AG04449 (cell line): ENCODE results near the gene RFC2.
A peak's percentile ranks its signal among the peaks of the same experiment; 100 is the strongest.

Source experiments
- CTCF ChIA-PET: fragments of 350-600 bp; formaldehyde crosslinking; extraction: SDS; loops from one replicate; lab custom pipeline; 2021; ENCODE audit warnings: antibody characterized with exemption; lab: Yijun Ruan, JAX
- POLR2A ChIA-PET: fragments of 400-600, 350-600 bp; formaldehyde crosslinking; extraction: SDS; loops from one replicate; lab custom pipeline; 2020; ENCODE audit warnings: antibody characterized with exemption, inconsistent platforms; lab: Yijun Ruan, JAX
- DNase-seq: peaks from one replicate; pipeline ENCODE4 v3.0.0-alpha.2; 2010; ENCODE audit warnings: low read depth, low spot score
- H3K4me3 ChIP-seq: 2 replicates; pipeline ENCODE4 v1.5.1; 2011; ENCODE audit warnings: low read depth, mild to moderate bottlenecking, control low read depth, low read length
- TF ChIP-seq, protein P1 (sequence below): IDR thresholded peaks from one replicate; pipeline ENCODE4 v1.5.1; 2011; ENCODE audit warnings: mild to moderate bottlenecking, moderate library complexity, low read length, control low read depth, inconsistent platforms; ENCODE audit not compliant: insufficient read depth; ENCODE audit errors: missing control alignments

Gene RFC2

DNA sequence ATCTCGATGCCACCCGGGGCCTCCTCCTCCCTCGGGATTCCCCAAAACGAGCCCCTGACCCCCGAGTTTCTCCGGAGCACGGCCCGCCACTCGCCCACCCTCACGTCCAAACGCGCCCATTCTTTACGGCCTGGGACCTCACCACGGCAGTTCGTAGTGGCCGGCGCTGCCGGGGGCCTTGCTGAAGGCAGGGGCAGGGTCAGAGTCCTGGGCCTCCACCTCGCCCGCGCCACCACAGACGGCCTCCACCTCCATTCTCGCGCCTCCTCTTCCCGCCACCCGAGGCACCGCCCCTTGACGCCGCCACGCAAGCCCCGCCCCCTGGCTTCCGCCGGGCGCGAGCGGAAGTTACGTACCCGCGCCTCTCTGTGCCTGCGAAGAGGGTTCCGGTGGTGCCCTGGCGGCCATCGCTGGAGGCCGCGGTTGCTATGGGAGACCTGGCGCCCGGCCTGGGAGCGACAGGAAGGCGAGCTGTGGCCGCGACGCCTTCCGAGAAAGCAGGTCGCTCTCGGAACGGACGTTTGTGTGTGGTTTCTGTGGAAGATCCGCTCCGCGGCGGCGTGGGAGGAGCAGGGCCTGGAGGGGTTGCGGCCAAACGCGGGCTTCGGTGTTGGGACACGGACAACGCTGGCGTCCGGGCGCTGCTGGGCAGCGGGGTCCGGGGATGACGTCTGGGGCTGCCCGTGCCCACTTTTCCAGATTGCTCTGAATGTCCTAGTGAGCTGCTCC is at the start of gene RFC2:
TSS of gene RFC2 (minus strand) at position 271 of the 729 bp plus-strand sequence. CDS start at position 255, 16 bp downstream.
- CTCF ChIA-PET = interaction anchor here (0.9 to 1.0 kb wide), 2 partner anchors 146 to 147 kb away, joined by 3 to 5 read pairs; no protein-coding TSS in a partner anchor

DNA sequence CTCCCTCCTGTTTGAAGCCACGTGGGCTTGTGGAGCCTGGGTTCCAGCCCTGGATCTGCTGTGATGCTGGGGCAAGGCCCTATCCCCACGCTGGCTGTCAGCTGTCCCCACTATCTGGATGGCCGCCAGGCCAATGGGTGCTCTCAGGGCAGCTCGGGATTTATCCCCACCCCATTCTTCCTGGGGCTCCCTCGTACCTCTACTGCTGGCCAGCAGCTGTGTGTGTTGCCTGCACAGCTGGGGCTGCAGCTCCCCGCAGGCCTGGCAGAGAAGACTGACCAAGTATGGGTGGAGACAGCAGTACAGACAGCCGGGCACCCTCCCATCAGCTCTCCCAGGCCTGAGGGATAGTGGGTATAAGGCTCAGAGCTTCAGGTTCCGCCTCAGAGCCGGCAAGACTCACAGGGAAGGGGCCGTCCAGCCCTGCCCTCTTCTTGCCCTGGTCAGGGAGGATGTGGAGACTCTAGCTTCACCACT is 48.6 kb upstream of the RFC2 start:
- TF ChIP-seq, protein P1, sequence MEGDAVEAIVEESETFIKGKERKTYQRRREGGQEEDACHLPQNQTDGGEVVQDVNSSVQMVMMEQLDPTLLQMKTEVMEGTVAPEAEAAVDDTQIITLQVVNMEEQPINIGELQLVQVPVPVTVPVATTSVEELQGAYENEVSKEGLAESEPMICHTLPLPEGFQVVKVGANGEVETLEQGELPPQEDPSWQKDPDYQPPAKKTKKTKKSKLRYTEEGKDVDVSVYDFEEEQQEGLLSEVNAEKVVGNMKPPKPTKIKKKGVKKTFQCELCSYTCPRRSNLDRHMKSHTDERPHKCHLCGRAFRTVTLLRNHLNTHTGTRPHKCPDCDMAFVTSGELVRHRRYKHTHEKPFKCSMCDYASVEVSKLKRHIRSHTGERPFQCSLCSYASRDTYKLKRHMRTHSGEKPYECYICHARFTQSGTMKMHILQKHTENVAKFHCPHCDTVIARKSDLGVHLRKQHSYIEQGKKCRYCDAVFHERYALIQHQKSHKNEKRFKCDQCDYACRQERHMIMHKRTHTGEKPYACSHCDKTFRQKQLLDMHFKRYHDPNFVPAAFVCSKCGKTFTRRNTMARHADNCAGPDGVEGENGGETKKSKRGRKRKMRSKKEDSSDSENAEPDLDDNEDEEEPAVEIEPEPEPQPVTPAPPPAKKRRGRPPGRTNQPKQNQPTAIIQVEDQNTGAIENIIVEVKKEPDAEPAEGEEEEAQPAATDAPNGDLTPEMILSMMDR = no peak
- H3K4me3 ChIP-seq = no peak overlapping the region
- ChIA-PET POLR2A (no interaction called here), CTCF (interaction anchor here (1.6 kb wide), 1 partner anchor 98 kb away, joined by 7 read pairs; no protein-coding TSS in a partner anchor)
- DNase-seq = no peak

More for the DNA sequence above, at the start of gene RFC2:
- POLR2A ChIA-PET = no interaction called here
- peak; percentile 63 for DNase-seq
- H3K4me3 ChIP-seq = peak within 1 kb of the TSS; percentile 98
- TF ChIP-seq, protein P1 = peak; percentile 25

DNA sequence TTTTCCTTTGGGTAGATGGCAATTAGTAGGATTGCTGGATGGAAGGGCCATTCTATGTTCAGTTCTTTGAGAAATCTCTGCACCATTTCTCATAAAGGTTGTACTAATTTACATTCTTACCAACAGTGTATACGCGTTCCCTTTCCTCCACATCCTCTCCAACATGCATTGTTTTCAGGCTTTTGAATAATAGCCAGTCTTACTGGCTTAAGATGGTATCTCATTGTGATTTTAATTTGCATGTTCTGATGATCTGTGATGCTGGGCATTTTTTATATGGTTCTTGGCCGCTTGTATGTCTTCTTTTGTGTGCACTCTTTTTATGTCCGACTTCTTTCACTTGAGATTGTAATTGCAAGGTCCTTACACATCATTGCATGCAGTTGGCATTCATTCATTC is 46.7 kb upstream of the RFC2 start:
- no peak overlapping the region for H3K4me3 ChIP-seq
- CTCF ChIA-PET = no interaction called here
- POLR2A ChIA-PET = no interaction called here
- DNase-seq = no peak
- TF ChIP-seq, protein P1 = no peak

DNA sequence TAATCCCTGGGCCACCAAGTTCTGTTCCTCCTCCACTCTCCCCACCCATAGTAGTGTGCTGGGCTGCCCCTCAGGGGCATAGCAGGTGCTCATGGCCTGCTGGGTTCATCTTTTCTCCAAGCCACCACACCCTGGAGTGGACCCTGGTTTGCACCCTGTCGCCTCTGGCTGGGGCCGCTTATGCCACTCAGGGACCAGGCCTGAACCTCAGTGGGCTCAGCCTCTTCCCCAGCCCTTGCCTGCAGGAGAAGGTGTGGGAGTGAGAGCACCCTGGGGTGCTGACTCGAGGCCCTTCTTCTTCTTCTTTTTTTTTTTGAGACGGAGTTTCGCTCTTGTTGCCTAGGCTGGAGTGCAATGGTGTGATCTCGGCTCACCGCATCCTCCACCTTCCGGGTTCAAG is 45.2 kb upstream of the RFC2 start:
- ChIA-PET POLR2A (no interaction called here), CTCF (interaction anchor here (0.9 kb wide), 1 partner anchor 9 kb away, joined by 4 read pairs; no protein-coding TSS in a partner anchor)
- no peak for DNase-seq
- TF ChIP-seq, protein P1 = no peak
- no peak overlapping the region for H3K4me3 ChIP-seq

DNA sequence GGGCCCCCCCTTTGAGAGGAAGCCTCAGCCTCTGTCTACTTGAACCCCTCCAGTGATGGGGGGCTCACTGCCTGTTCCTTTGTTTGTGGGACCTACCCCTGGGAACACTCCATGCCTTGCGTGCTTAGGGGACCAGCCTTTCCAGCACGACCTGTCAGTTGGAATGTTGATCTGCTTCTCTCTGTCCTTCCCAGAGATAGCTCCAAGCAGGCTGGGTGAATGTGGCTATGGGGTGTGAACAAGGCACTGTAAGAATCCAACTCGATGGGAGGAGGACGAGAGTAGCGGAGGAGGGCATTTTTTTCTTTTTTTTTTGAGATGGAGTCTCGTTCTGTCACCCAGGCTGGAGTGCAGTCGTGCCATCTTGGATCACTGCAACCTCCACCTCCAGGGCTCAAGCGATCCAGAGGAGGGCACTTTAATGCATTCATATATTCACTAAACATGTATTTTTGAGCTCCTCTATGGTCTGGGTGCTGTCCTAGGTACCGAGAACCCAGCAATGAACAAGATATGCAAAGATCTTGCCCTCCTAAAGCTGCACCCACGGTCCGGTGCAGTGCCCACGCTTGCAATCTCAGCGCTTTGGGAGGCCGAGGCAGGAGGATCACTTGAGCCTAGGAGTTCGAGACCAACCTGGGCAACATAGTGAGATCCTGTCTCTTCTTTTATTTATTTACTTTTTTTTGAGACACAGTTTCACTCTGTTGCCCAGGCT is 43.5 kb upstream of the RFC2 start:
- ChIA-PET CTCF (interaction anchor here (1.3 to 1.6 kb wide), 3 partner anchors 9 to 103 kb away, joined by 3 to 6 read pairs (median 4); no protein-coding TSS in a partner anchor), POLR2A (no interaction called here)
- H3K4me3 ChIP-seq = no peak overlapping the region
- TF ChIP-seq, protein P1 = no peak
- DNase-seq = no peak
